GM12801 (cell line): ENCODE measurements around the gene KLRF1.

Source experiments
- CTCF ChIP-seq: IDR thresholded peaks from one replicate; pipeline ENCODE4 v1.5.1; 2011; ENCODE audit warnings: control low read depth; ENCODE audit not compliant: insufficient read length; ENCODE audit errors: extremely low read depth

Gene KLRF1

GRCh38 chr12:9796346-9796745 is 30.9 kb upstream of the KLRF1 start:
- TF ChIP-seq CTCF: no peak

GRCh38 chr12:9796971-9797370 is 30.3 kb upstream of the KLRF1 start:
- TF ChIP-seq CTCF: no peak

- no peak for TF ChIP-seq CTCF
Measured at GRCh38 chr12:9797722-9798619, 29.3 kb upstream of the KLRF1 start.

- TF ChIP-seq CTCF: no peak
Measured at GRCh38 chr12:9799961-9800360, 27.3 kb upstream of the KLRF1 start.

GRCh38 chr12:9805883-9806282 is 21.4 kb upstream of the KLRF1 start:
- no peak for TF ChIP-seq CTCF

- no peak for TF ChIP-seq CTCF
Measured at GRCh38 chr12:9806714-9807113, 20.6 kb upstream of the KLRF1 start.

GRCh38 chr12:9808504-9808903 is 18.8 kb upstream of the KLRF1 start:
- TF ChIP-seq CTCF: no peak
